GM21381 (cell line): ENCODE results near the gene KCNV2.

Experiments used
- ATAC-seq: cut with Tn5 transposase; IDR thresholded peaks from one replicate; pipeline ENCODE4 v1.9.1; 2021; ENCODE audit warnings: mild to moderate bottlenecking, moderate library complexity; ENCODE audit not compliant: unreplicated experiment

Gene KCNV2

DNA sequence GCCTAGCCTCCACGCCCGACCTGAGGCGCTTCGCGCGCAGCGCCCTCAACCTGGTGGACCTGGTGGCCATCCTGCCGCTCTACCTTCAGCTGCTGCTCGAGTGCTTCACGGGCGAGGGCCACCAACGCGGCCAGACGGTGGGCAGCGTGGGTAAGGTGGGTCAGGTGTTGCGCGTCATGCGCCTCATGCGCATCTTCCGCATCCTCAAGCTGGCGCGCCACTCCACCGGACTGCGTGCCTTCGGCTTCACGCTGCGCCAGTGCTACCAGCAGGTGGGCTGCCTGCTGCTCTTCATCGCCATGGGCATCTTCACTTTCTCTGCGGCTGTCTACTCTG lies 1.4 kb downstream of the KCNV2 start:
- ATAC-seq, result no peak

DNA sequence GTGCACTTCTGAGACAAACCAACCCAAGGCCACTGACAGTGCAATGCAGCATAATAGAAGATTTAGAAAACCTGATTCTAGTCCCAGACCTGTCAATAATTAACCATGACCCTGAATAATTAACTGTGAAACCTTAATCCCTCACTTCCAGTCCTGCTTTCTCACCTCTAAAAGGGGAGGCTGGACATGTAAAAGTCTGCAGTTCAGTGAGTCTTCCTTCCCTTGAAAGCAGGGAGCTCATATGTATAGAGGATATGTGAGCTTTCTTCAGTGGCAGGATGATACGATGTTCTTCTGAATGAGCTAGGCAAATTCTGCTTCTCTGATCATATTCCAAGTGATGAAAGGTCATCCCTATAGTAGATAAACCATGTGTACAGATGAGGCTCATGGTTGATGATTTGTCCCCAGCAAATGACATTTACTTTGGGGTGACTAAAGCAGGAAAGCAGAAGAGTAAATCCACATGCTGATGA lies 2.9 kb downstream of the KCNV2 start:
- ATAC-seq, result no peak

- no peak for ATAC-seq
These were observed 5.4 kb downstream of the KCNV2 start for GRCh38 chr9:2722715-2723114.

DNA sequence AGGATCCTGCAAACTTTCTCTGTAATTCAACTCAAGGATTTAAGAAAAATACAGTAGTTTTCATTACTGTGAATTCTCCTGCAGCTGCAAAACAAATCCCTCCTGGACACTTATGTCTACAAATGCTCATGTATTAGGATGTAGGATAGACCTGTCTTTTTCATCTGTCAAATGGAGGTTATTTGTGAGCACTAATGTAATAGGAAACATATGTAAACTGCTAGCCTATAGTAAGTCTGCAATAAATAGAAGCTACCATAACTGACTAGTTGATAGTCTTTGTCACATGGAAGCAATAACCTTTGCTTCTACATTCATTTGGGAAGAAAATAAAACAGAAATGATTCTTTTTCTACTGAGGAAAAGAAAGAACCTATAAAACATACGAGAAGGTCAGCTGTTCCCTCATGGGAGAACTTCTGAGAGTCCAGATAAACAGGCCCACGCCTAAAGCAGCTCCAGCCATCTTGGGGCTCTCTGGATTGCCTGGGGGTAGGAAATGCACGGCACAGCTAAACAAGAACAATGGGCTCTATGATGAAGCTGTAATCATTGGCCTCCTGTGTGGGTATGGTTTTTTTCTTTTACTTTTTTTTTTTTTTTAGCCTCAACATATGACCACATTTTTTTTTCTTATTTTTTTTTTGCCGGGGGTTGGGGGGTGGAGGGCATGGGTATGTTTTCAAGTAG lies 6.2 kb downstream of the KCNV2 start:
- no peak for ATAC-seq

DNA sequence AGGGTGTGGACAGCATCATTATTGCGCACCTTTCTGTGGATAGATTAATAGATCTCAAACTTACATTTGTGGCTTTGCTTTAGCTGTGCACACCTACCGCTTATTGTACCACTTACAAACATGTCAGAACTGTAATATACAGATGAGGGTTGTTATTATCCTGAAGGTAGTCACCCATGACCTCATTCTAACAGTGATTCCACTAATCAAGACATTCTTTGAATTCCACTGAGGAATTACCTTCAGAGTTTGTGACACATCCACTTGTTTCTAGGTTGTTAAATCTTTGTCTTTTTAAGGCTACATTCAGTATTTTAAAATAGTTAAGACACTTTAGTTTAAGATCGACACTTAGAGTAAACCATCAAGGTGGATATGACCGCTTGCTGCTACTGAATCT lies 7.8 kb downstream of the KCNV2 start:
- ATAC-seq, result no peak

DNA sequence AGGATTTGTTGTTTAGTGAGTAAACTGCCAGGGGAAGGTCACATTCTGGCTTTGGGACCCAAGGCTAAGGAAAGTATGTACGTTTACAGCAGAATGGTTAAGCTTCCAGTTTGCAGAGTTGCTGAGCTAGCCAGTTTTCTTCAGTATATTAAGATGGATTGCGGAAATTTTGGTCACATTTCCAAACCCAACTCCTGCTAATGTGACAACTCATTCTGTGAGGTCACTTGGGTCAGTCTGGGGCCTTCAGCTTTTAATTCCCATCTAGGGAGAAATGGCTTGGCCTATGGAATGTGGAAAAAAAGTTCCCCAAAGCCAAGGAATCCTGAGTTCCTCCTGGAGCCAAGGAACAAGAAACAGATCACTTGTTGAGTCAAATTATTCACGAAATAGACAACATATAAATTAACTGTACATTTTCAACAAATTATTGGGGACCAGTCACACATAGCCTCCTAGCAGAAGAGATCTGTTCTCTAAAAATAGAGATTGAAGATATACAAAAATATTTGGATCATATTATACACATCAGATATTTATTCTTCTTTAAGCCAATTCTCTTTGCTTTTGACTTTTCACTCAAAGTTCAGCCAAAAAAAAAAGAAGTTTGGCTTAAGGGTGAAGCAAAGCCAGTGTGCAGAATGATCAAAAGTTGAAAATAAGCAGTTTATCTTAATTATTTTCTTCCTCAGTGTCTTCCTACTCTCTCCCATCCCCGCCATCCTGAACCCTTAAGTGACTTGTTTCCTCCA lies 8.8 kb downstream of the KCNV2 start:
- ATAC-seq, result no peak

GRCh38 chr9:2726650-2727340 lies 9.5 kb downstream of the KCNV2 start:
- no peak for ATAC-seq

GRCh38 chr9:2727374-2727773 lies 10.1 kb downstream of the KCNV2 start:
- no peak for ATAC-seq

DNA sequence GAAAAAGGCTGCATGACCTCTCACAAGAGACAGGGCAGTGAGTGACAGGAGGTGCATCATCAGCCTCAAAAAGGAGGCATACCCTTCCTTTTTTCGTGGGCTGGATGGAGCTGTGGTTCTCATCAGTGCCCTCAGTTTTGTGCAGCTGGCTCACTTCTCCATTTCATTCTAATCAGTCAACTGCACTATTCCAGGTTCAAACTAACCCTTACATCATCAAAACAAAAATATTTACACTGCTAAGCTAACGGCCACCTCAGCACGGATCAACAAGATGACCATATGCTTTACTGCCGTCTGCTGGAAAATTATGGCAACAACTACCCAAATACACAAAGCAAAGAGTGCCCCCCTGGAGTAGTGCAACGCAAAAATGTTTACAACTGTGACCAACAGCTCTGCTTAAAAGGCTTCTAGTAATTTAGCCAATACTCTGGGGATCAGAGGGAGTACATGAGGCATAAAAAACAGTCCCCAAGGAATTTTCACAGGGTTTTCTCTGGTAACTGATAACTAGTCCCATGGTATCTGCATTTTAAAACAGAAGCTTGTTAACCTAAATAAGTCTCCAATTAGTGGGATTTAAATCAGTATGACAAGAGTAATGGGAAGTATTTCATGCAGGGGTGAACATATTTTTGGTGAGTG lies 10.8 kb downstream of the KCNV2 start:
- ATAC-seq, result peak; percentile 88

DNA sequence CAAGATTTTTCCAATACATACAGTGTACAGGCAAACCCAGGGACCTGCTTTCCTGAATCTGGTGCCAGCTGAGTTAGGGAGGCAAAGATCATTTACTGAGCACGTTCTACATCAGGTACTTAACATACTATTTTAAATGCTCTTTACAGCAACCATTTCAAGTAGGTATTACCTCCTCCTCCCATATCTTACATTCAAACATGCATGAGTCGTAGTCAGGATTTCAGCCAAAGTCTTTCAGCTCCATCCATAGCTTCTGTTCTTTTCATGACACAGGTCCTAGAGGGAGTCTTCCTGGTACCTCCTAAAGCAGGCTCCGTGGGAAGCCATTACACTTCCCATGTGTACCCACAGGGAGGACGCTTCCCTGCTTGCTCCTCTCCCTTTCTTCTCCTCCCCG lies 11.7 kb downstream of the KCNV2 start:
- no peak for ATAC-seq

DNA sequence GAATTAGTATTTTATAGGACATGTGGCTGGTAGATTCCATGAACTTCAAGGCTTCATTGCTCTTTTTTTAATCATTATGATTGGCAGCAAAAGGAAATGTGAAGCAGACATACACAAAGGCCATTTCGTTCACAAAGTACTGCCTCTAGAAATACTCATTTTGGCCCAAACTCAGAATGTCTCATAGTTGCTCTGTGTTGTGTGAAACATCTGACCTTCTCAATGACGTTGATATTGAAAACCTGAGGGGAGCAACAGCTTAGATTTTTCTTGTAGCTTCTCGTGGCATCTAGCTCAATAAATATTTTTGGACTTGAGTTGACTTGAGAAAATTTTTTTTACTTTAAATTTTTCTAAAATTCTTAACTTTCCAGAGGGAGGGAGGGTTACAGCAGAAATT lies 12.4 kb downstream of the KCNV2 start:
- ATAC-seq, result no peak

- no peak for ATAC-seq
These were observed 13.7 kb downstream of the KCNV2 start for GRCh38 chr9:2730971-2731370.

GRCh38 chr9:2732492-2732891 lies 15.2 kb downstream of the KCNV2 start:
- ATAC-seq, result no peak

GRCh38 chr9:2740616-2741015 lies 23.3 kb downstream of the KCNV2 start:
- ATAC-seq, result no peak

- ATAC-seq, result no peak
These were observed 24.3 kb downstream of the KCNV2 start for GRCh38 chr9:2741441-2742158.

- no peak for ATAC-seq
These were observed 24.9 kb downstream of the KCNV2 start for GRCh38 chr9:2742214-2742613.

DNA sequence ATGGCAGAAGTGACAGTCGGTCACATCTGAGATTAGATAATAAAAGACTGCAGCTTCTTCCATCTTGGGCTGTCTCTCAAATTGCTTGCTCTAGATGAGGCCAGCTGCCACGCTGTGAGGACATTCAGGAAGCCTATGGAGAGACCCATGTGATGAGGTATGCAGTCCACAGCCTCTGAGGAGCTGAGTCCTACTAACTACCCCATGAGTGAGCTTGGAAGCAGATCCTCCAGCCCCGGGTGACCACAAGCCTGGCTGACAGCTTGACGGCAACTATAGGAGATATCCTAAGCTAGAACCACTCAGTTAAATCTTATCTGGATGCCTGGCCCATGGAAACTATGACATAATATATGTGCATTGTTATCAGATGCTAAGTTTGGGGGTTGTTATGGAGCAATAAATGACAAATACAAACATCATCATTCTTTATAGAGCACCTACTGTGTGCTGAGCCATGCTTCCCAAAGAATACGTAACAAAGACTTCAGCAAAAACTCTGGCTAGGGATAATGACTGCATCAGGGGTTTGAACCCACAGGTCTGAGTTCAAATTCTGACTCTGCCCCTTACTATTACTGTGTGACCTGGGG lies 26.7 kb downstream of the KCNV2 start:
- ATAC-seq, result no peak

DNA sequence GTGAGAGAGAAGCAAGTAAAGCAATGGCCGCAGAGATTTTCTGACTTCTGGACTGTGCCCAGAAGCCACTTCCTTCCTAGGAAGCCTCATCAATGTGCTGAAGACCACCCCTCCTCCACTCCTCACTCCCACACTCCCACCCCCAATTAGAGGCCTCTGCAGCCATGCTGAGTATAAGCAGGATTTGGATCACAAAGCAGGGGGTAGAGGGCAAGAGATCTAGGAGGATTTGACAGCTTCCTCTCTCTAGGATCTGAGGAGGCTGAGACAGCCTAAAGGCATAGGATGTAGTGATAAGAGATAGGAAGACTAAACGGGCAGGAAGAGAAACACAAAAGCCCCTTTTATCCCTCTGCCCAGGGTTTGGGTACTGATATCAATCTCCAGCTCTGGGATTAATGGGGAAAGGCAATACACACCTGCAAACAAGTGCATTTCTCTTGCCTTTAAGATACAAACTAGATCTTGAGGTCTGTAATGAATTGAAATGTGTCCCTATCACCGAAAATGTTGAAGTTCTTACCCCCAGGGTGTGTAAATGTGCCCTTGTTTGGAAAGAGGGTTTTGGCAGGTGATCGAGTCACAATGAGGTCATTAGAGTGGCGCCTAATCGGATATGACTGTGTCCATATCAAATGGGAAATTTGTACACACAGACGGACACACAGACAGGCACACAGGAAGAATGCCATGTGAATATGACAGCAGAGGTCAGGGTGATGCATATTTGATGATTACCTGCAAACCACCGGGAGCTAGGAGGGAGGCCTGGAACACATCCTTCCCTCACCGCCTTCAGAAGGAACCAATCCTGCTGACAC lies 28.5 kb downstream of the KCNV2 start:
- no peak for ATAC-seq

- ATAC-seq, result no peak
These were observed 32.2 kb downstream of the KCNV2 start for GRCh38 chr9:2749485-2749884.

GRCh38 chr9:2755285-2755684 lies 38.0 kb downstream of the KCNV2 start:
- no peak for ATAC-seq
